ENCODE measurements around the gene C16orf74.

The C16orf74 gene

GRCh38 chr16:85685251-85685650 lies 65.6 kb downstream of the C16orf74 start (continued):
- TF ChIP-seq ISL1 (CRISPR knock-in tag; IDR thresholded peaks at IDR 0.05) (no peak), POU6F1 (CRISPR knock-in tag; IDR thresholded peaks at IDR 0.05; ENCODE audit: borderline replicate concordance, low read depth) (no peak), OSR1 (CRISPR knock-in tag; IDR thresholded peaks at IDR 0.05) (no peak)

- TF ChIP-seq SNAI2 (CRISPR knock-in tag; IDR thresholded peaks at IDR 0.05) (no peak), ZNF8 (CRISPR knock-in tag; IDR thresholded peaks at IDR 0.05) (no peak), ESRRG (CRISPR knock-in tag; IDR thresholded peaks at IDR 0.05) (no peak), ZFP3 (CRISPR knock-in tag; IDR thresholded peaks at IDR 0.05) (no peak), PPARA (CRISPR knock-in tag; IDR thresholded peaks at IDR 0.05; ENCODE audit: borderline replicate concordance) (no peak), POU6F1 (CRISPR knock-in tag; IDR thresholded peaks at IDR 0.05; ENCODE audit: borderline replicate concordance, low read depth) (no peak), ZNF565 (CRISPR knock-in tag; conservative IDR thresholded peaks at IDR 0.05; ENCODE audit: low read depth) (no peak), RARB (CRISPR knock-in tag; IDR thresholded peaks at IDR 0.05) (no peak), CREB5 (CRISPR knock-in tag; IDR thresholded peaks at IDR 0.05; ENCODE audit: low read depth) (no peak), CSDC2 (CRISPR knock-in tag; IDR thresholded peaks at IDR 0.05) (no peak), CSRNP3 (CRISPR knock-in tag; IDR thresholded peaks at IDR 0.05) (no peak)
- ATAC-seq = no peak
Measured at GRCh38 chr16:85683363-85683762, 67.5 kb downstream of the C16orf74 start.

GRCh38 chr16:85682516-85682915 lies 68.4 kb downstream of the C16orf74 start:
- ATAC-seq = peak; percentile 10; the same call in 2 of the 3 replicates
- TF ChIP-seq ZNF70 (CRISPR knock-in tag; IDR thresholded peaks at IDR 0.05) = 0 out of 2 replicates have a peak, but pooled peaks have one; percentile 19
- no peak for TF ChIP-seq ZNF565 (CRISPR knock-in tag; conservative IDR thresholded peaks at IDR 0.05; ENCODE audit: low read depth)

GRCh38 chr16:85681255-85681654 lies 69.6 kb downstream of the C16orf74 start:
- no peak for TF ChIP-seq CREB5 (CRISPR knock-in tag; IDR thresholded peaks at IDR 0.05; ENCODE audit: low read depth)
- no peak for TF ChIP-seq PPARA (CRISPR knock-in tag; IDR thresholded peaks at IDR 0.05; ENCODE audit: borderline replicate concordance)
- no peak for TF ChIP-seq BACH2 (CRISPR knock-in tag; IDR thresholded peaks at IDR 0.05; ENCODE audit: borderline replicate concordance)
- TF ChIP-seq ZFP30 (CRISPR knock-in tag; IDR thresholded peaks at IDR 0.05) = no peak
- TF ChIP-seq OSR1 (CRISPR knock-in tag; IDR thresholded peaks at IDR 0.05) = no peak
- TF ChIP-seq TCF4 (CRISPR knock-in tag; IDR thresholded peaks at IDR 0.05; ENCODE audit: borderline replicate concordance) = no peak
- no peak for TF ChIP-seq SNAI2 (CRISPR knock-in tag; IDR thresholded peaks at IDR 0.05)
- no peak for TF ChIP-seq ZFP3 (CRISPR knock-in tag; IDR thresholded peaks at IDR 0.05)
- TF ChIP-seq CSRNP3 (CRISPR knock-in tag; IDR thresholded peaks at IDR 0.05) = no peak
- no peak for TF ChIP-seq POU6F1 (CRISPR knock-in tag; IDR thresholded peaks at IDR 0.05; ENCODE audit: borderline replicate concordance, low read depth)
- TF ChIP-seq ZC3H10 (CRISPR knock-in tag; IDR thresholded peaks at IDR 0.05) = no peak
- ATAC-seq = no peak
